NAMALWA (cell line): Measurements from ENCODE around the gene CLDN15.
"Not testable (repeated sequence)": the region's sequence is repeated elsewhere in the genome, so short reads cannot be mapped to it uniquely, and the experiment has no call there.

Experiments used
- DNase-seq: peaks from one replicate; pipeline ENCODE4 v3.0.0-alpha.2; 2015; ENCODE audit warnings: low spot score

Gene CLDN15

GRCh38 chr7:101199522-101199921 lies 38.1 kb downstream of the CLDN15 start:
- not testable (repeated sequence) for DNase-seq

DNA sequence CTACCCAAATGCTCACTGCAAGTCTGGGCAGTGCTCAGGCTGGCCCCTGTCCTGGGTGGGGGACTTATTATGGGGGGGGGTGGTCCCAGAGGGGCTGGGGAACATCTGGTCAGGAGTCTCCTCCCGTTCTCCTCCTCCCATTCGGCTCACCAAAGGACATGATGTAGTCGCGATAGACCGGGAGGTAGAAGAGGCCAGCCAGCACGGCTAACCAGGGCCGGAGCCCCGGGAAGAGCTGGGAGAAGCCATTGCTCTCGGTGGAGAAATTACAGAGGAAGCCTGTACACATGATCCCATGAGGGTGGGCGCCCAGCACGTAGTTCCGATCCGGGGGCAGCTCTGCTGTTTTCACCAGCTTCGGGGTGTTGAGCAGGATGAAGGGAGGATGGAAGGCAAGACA lies 39.1 kb downstream of the CLDN15 start:
- DNase-seq = no peak

DNA sequence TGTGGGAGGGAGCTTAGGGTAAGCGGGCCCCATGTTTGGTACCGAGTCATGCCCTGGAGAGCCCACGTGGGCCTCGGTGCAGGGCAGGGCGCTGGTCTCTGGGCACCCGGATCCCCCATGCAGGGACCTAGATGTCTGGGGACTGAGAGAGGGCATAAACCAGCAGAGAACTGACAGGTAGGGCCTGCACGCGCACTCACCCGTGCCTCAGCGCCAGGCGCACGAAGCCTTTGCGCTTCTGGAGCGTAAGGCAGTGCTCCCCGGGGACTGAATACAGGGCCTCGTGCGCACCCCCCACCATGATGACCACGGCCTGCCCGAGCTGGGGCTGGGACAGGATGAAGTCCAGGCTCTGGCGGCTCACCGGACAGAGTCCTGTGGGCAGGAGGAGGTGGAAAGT lies 39.6 kb downstream of the CLDN15 start:
- DNase-seq = no peak

DNA sequence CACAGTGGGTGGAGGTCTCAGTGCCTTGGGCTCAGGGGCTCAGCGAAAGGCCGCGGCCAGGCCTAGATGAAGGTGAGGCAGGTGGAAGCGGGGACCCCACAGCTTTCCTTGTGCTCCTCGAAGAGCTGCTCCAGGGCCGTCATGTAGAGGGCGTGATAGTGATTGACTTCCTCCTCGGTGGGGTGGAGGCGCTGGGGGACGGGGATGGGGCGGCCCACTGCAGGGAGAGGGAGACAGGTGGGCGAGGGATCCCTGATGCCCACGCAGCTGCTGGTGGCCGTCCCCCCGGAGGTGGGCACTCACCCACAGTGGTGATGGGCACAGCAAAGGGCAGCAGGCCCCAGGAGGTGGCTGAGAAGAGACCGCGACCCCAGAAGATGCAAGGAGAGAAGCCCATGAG lies 41.7 kb downstream of the CLDN15 start:
- DNase-seq = no peak

GRCh38 chr7:101189109-101189508 lies 48.5 kb downstream of the CLDN15 start:
- no peak for DNase-seq

DNA sequence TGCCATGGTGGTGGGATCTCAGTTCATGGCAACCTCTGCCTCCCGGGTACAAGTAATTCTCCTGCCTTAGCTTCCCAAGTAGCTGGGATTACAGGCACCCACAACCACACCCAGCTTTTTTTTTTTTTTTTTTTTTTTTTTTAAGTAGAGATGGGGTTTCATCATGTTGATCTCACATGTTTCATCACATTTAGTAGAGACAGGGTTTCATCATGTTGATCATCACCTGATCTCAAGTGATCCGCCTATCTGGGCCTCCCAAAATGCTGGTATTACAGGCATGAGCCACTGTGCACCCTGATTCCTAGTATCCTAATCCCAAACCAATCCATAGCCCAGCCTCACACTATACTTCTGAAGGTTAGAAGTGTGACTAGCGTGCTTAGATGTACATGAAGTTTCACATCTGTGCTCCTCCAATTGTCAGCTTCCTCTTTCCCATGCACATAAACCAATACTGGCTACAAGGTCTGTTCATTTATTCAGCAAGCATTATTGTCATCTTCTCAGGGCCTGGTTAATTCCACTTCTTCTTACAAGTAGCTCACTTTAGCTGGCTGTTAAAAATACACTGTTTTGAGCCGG lies 50.7 kb downstream of the CLDN15 start:
- peak; percentile 52 for DNase-seq

DNA sequence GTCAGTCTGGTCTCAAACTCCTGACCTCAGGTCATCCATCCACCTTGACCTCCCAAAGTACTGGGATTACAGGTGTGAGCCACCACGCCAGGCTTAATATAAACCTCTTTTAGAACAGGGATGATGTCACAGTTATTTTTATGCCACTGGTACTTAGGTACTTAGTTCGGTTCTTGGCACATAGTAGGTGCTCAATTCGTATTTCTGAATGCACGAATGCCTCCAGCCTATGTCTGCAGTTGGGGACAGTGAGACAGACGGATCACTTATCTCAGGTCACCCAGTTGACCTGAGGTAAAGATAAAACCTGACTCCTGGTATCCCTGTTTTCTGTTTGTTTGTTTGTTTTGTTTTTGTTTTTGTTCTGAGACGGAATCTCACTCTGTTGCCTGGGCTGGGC lies 51.4 kb downstream of the CLDN15 start:
- no peak for DNase-seq

DNA sequence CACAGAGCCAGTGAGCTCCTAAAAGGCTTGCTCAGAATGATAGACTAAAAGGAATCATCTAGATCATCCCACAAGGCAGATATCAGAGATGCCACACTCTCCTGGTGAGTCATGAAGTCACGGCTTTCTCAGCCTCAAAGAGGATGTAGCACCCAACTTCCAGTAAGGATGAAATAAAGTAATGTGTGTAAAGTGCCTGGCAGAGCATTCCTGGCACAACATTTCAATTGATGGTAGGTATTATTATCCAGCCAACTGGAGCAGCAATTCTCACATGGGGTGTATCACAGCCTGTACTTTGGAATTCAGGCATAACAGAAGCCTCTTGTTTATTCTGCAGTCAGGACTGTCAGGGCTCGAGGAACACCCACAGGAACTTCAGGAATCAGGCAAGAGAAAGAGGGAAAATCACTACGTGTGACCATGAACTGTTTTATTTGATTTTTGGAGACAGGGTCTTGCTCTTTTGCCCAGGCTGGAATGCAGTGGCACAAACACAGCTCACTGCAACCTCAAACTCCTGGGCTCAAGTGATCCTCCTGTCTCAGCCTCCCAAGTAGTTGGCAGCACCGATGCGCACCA lies 52.3 kb downstream of the CLDN15 start:
- no peak for DNase-seq
